Endodermal cell (in vitro differentiated cells): ENCODE data around the gene MFAP1. TPM values are rescaled to one million over a fixed set of nuclear protein-coding genes. Genes with fewer than 3 reads are reported as not detected.
"Not testable (repeated sequence)": the region's sequence is repeated elsewhere in the genome, so short reads cannot be mapped to it uniquely, and the experiment has no call there.

ENCODE experiments used
- DNase-seq: peaks from one replicate; pipeline ENCODE4 v3.0.0-alpha.2; 2017
- H3K27ac ChIP-seq: 2 replicates; pipeline ENCODE4 v1.5.1; 2013; ENCODE audit warnings: mild to moderate bottlenecking, low read depth, low read length, moderate library complexity
- H3K27me3 ChIP-seq: 2 replicates; pipeline ENCODE4 v1.6.1; 2013; ENCODE audit warnings: mild to moderate bottlenecking, low read length, moderate library complexity; ENCODE audit not compliant: insufficient read depth, control insufficient read depth, poor library complexity, severe bottlenecking
- H3K36me3 ChIP-seq: 2 replicates; pipeline ENCODE4 v1.7.0; 2013; ENCODE audit warnings: mild to moderate bottlenecking, low read length, moderate library complexity; ENCODE audit not compliant: control insufficient read depth, insufficient read depth
- H3K4me1 ChIP-seq: one replicate; pipeline ENCODE4 v1.7.0; 2013; ENCODE audit warnings: low read length; ENCODE audit not compliant: control insufficient read depth, insufficient read depth
- H3K4me3 ChIP-seq: 2 replicates; pipeline ENCODE4 v1.5.1; 2013; ENCODE audit warnings: mild to moderate bottlenecking, low read length, moderate library complexity
- H3K9ac ChIP-seq: 2 replicates; pipeline ENCODE4 v1.6.1; 2013; ENCODE audit warnings: mild to moderate bottlenecking, low read length, moderate library complexity; ENCODE audit not compliant: poor library complexity, severe bottlenecking; ENCODE audit errors: extremely low read depth
- H3K9me3 ChIP-seq: 2 replicates; pipeline ENCODE4 v1.6.1; 2013; ENCODE audit warnings: mild to moderate bottlenecking, low read length, moderate library complexity; ENCODE audit not compliant: control insufficient read depth
- H3K27ac Mint-ChIP-seq: 2 replicates; pipeline ENCODE4 v1.8.0; 2020; ENCODE audit warnings: mixed read lengths
- H3K27me3 Mint-ChIP-seq: 2 replicates; pipeline ENCODE4 v1.8.0; 2021; ENCODE audit warnings: mild to moderate bottlenecking, mixed read lengths; ENCODE audit not compliant: insufficient read depth
- H3K36me3 Mint-ChIP-seq: 2 replicates; pipeline ENCODE4 v1.8.0; 2020; ENCODE audit warnings: low read depth, mixed read lengths
- H3K4me1 Mint-ChIP-seq: 2 replicates; pipeline ENCODE4 v1.8.0; 2020; ENCODE audit warnings: mixed read lengths
- H3K4me3 Mint-ChIP-seq: 2 replicates; pipeline ENCODE4 v1.8.0; 2020; ENCODE audit warnings: mild to moderate bottlenecking, moderate library complexity, mixed read lengths
- H3K9me3 Mint-ChIP-seq: 2 replicates; pipeline ENCODE4 v1.8.0; 2020; ENCODE audit warnings: mild to moderate bottlenecking, mixed read lengths
- WGBS, 2 experiments: methylation state at CpG; one replicate each; pipeline versions ENCODE4 v1.1.5 to v1.1.7; 2013; ENCODE audit warnings: missing lambda C conversion rate in 2 of 2, mixed read lengths in 1 of 2; ENCODE audit not compliant: insufficient coverage in 1 of 2, insufficient read length in 1 of 2; 5-methylcytosine and 5-hydroxymethylcytosine counted together
- total RNA-seq, 2 donors: library from RNA; stranded (reverse); fragmentation: NEBNext Ultra II Directional in 1 of 2; extraction: Animal tissue kit (Norgen Biotek cat#: 25700) in 1 of 2; gene quantifications; 2 replicates in 1 of 2; 3 replicates in 1 of 2; pipeline ENCODE4 v1.2.1, GENCODE V29; 2021
- TF ChIP-seq, protein P1 (sequence below): fragments of 200-600 bp; sonication (generic); conservative IDR thresholded peaks from 2 replicates; pipeline ENCODE4 v1.5.0; 2021; ENCODE audit warnings: antibody characterized with exemption, mild to moderate bottlenecking

Gene MFAP1
- total RNA-seq, 2 donors from 2014 or later = 35.3 to 48.5 TPM

DNA sequence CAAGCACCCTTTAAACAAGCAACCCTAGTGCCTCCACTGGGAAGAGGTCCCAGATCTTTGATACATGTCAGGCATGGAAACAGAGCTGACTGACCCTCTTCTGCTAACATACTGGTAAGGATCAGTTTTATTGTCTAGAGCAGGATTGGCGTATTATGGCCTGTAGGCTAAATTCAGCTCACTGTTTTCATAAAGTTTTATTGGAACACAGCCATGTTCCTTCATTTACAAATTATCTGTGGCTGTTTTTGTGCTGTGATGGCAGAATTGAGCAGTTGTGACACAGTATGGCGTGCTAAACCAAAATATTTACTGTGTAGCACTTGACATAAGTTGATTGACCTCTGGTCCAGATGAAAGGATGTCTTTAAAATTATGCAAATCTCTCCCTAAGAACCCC lies 47.3 kb upstream of the MFAP1 start:
- Mint-ChIP-seq H3K36me3 (peaks cover 7% of the 10 kb centered on the region), H3K4me1 (no peaks in the 10 kb centered on the region), H3K27me3 (no peaks in the 10 kb centered on the region), H3K27ac (no peak overlapping the region), H3K4me3 (no peak overlapping the region), H3K9me3 (no peaks in the 10 kb centered on the region)
- no peak overlapping the region for H3K27ac ChIP-seq
- no peaks in the 10 kb centered on the region for H3K9me3 ChIP-seq
- 92 to 100% methylated on average over 2 of the region's 2 CpGs for WGBS, 2 experiments
- H3K9ac ChIP-seq = no peak overlapping the region
- no peak overlapping the region for H3K4me3 ChIP-seq
- DNase-seq = no peak
- peaks cover 10% of the 10 kb centered on the region for H3K36me3 ChIP-seq
- no peaks in the 10 kb centered on the region for H3K4me1 ChIP-seq
- H3K27me3 ChIP-seq = no peaks in the 10 kb centered on the region
- TF ChIP-seq, protein P1, sequence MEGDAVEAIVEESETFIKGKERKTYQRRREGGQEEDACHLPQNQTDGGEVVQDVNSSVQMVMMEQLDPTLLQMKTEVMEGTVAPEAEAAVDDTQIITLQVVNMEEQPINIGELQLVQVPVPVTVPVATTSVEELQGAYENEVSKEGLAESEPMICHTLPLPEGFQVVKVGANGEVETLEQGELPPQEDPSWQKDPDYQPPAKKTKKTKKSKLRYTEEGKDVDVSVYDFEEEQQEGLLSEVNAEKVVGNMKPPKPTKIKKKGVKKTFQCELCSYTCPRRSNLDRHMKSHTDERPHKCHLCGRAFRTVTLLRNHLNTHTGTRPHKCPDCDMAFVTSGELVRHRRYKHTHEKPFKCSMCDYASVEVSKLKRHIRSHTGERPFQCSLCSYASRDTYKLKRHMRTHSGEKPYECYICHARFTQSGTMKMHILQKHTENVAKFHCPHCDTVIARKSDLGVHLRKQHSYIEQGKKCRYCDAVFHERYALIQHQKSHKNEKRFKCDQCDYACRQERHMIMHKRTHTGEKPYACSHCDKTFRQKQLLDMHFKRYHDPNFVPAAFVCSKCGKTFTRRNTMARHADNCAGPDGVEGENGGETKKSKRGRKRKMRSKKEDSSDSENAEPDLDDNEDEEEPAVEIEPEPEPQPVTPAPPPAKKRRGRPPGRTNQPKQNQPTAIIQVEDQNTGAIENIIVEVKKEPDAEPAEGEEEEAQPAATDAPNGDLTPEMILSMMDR = no peak

DNA sequence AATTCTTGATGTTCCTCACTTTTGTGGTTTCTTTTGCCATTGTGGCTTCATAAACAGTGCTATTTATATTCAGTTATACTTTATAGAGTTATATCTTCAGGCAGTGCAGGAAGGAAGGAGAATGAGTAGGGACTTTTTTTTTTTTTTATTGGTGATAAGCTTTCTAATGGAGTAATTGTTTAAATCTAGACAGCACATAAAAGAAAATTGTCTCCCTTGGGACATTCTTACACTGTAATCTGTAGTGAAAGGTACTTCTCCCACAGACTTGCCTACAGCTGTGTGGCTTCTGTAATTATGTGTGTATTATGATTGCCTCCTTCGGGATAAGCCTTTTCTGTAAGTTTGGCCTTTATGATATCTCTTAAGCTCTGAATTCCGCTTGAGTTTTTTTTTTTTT lies 43.9 kb upstream of the MFAP1 start:
- H3K36me3 ChIP-seq = peaks cover 22% of the 10 kb centered on the region
- no peak overlapping the region for H3K4me3 Mint-ChIP-seq
- no peak for DNase-seq
- H3K27ac ChIP-seq = no peak overlapping the region
- TF ChIP-seq, protein P1 = no peak
- no peak overlapping the region for H3K9ac ChIP-seq
- H3K9me3 Mint-ChIP-seq = no peaks in the 10 kb centered on the region
- no peaks in the 10 kb centered on the region for H3K4me1 Mint-ChIP-seq
- no peaks in the 10 kb centered on the region for H3K27me3 ChIP-seq
- H3K9me3 ChIP-seq = no peaks in the 10 kb centered on the region
- peaks cover 2% of the 10 kb centered on the region for H3K36me3 Mint-ChIP-seq
- 91 to 94% methylated on average over 2 of the region's 2 CpGs for WGBS, 2 experiments
- no peak overlapping the region for H3K27ac Mint-ChIP-seq
- no peaks in the 10 kb centered on the region for H3K27me3 Mint-ChIP-seq
- H3K4me1 ChIP-seq = no peaks in the 10 kb centered on the region
- no peak overlapping the region for H3K4me3 ChIP-seq

DNA sequence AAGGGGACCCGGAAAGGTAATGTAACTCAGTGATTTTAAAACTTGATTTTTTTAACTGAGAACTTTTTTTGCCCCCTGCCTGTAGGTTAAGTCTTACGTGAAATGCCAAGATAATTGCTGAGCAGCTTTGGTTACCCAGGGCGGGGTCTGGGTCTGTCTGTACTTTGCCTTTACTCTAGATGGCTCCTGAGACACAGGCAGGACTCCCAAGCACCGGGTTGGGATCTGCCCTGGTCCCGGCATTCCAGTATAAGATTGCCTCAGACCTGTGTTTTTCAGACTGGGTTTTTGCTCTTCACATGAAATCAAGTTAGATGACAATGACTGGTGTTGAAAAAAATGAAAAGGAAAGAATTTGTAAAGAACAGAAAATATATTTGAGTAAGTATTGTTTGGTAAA lies 42.6 kb upstream of the MFAP1 start:
- no peaks in the 10 kb centered on the region for H3K27me3 ChIP-seq
- TF ChIP-seq, protein P1 = no peak
- peak; percentile 45 for DNase-seq
- peaks cover 22% of the 10 kb centered on the region for H3K36me3 ChIP-seq
- no peaks in the 10 kb centered on the region for H3K9me3 ChIP-seq
- peaks cover 3% of the 10 kb centered on the region for H3K36me3 Mint-ChIP-seq
- no peaks in the 10 kb centered on the region for H3K27me3 Mint-ChIP-seq
- no peaks in the 10 kb centered on the region for H3K4me1 Mint-ChIP-seq
- no peak overlapping the region for H3K27ac ChIP-seq
- H3K9ac ChIP-seq = no peak overlapping the region
- H3K27ac Mint-ChIP-seq = no peak overlapping the region
- no peak overlapping the region for H3K4me3 ChIP-seq
- no peak overlapping the region for H3K4me3 Mint-ChIP-seq
- no peaks in the 10 kb centered on the region for H3K9me3 Mint-ChIP-seq
- 91 to 92% methylated on average over 4 to 5 of the region's 5 CpGs for WGBS, 2 experiments
- no peaks in the 10 kb centered on the region for H3K4me1 ChIP-seq

DNA sequence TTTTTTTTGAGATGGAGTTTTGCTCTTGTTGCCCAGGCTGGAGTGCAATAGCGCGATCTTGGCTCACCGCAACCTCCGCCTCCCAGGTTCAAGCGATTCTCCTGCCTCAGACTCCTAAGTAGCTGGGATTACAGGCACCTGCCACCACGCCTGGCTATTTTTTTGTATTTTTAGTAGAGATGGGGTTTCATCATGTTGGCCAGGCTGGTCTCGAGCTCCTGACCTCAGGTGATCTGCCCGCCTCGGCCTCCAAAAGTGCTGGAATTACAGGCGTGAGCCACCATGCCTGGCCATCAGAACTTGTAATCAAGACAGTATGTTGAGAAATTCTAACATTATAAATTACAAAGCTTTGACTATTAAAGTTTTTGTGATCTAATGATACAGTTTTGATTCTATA lies 42.1 kb upstream of the MFAP1 start:
- not testable (repeated sequence) for H3K36me3 Mint-ChIP-seq, H3K9ac ChIP-seq

More for the DNA sequence above, 42.1 kb upstream of the MFAP1 start:
- not testable (repeated sequence) for H3K27me3 Mint-ChIP-seq, H3K4me1 Mint-ChIP-seq, H3K4me3 Mint-ChIP-seq, H3K27ac Mint-ChIP-seq, H3K27ac ChIP-seq, H3K27me3 ChIP-seq, H3K9me3 ChIP-seq, DNase-seq, H3K4me3 ChIP-seq, H3K4me1 ChIP-seq, H3K9me3 Mint-ChIP-seq
- 93 to 97% methylated on average over 6 to 10 of the region's 10 CpGs for WGBS, 2 experiments
- peaks cover 17% of the 10 kb centered on the region for H3K36me3 ChIP-seq
